ENCODE measurements around the gene DGUOK.
"Not testable (repeated sequence)": the region's sequence is repeated elsewhere in the genome, so short reads cannot be mapped to it uniquely, and the experiment has no call there.

DGUOK gene

GRCh38 chr2:73939419-73939818 is 12.7 kb downstream of the DGUOK start:
- Histone ChIP-seq H3K4me3 (ENCODE audit: low read depth in 1 of 2, low read length in 2 of 2) (no peak overlapping the region), H3K27ac (ENCODE audit: low read length) (no peak overlapping the region), H3K36me3 (ENCODE audit: control insufficient read depth in 1 of 2, insufficient read depth in 2 of 2, low read length in 2 of 2) (peaks cover 10 to 11% of the 10 kb centered on the region in 2 donors), H3K4me1 (ENCODE audit: control insufficient read depth in 1 of 2, insufficient read depth in 2 of 2, low read length in 2 of 2) (peaks cover 0 to 5% of the 10 kb centered on the region in 2 donors), H3K27me3 (ENCODE audit: low read depth, low read length) (no peaks in the 10 kb centered on the region), H3K9me3 (ENCODE audit: control insufficient read depth in 1 of 2, low read length in 2 of 2) (no peaks in the 10 kb centered on the region)

DNA sequence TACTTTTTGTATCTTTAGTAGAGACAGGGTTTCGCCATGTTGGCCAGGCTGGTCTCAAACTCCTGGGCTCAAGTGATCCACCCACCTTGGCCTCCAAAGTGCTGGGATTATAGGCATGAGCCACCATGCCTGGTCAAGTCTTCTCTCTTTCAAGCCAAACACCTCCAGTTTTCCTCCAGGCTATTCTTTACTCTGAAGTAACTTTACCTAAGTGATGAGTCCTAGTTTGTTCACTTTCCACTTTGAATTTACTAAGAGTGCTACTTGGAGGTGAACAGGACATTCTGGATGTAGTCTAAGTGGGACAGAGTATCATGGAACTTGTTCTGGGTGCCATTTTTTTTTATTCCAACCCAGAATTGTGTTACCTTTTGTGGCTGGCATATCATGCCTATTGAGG is 13.4 kb downstream of the DGUOK start:
- H3K27ac ChIP-seq (ENCODE audit: low read length); H3K4me3 ChIP-seq (ENCODE audit: low read depth in 1 of 2, low read length in 2 of 2); H3K27me3 ChIP-seq (ENCODE audit: low read depth, low read length); H3K9me3 ChIP-seq (ENCODE audit: control insufficient read depth in 1 of 2, low read length in 2 of 2); H3K4me1 ChIP-seq (ENCODE audit: control insufficient read depth in 1 of 2, insufficient read depth in 2 of 2, low read length in 2 of 2): not testable (repeated sequence)
- peaks cover 14 to 15% of the 10 kb centered on the region in 2 donors for H3K36me3 ChIP-seq (ENCODE audit: control insufficient read depth in 1 of 2, insufficient read depth in 2 of 2, low read length in 2 of 2)

GRCh38 chr2:73942664-73943063 is 16.0 kb downstream of the DGUOK start:
- H3K36me3 ChIP-seq (ENCODE audit: control insufficient read depth in 1 of 2, insufficient read depth in 2 of 2, low read length in 2 of 2): peaks cover 23 to 32% of the 10 kb centered on the region in 2 donors
- peaks cover 0 to 5% of the 10 kb centered on the region in 2 donors for H3K4me1 ChIP-seq (ENCODE audit: control insufficient read depth in 1 of 2, insufficient read depth in 2 of 2, low read length in 2 of 2)
- H3K27ac ChIP-seq (ENCODE audit: low read length): no peak overlapping the region
- no peak overlapping the region for H3K4me3 ChIP-seq (ENCODE audit: low read depth in 1 of 2, low read length in 2 of 2)
- H3K9me3 ChIP-seq (ENCODE audit: control insufficient read depth in 1 of 2, low read length in 2 of 2): no peaks in the 10 kb centered on the region
- no peaks in the 10 kb centered on the region for H3K27me3 ChIP-seq (ENCODE audit: low read depth, low read length)

- Histone ChIP-seq H3K27me3 (ENCODE audit: low read depth, low read length) (no peaks in the 10 kb centered on the region), H3K4me1 (ENCODE audit: control insufficient read depth in 1 of 2, insufficient read depth in 2 of 2, low read length in 2 of 2) (peaks cover 0 to 5% of the 10 kb centered on the region in 2 donors), H3K27ac (ENCODE audit: low read length) (no peak overlapping the region), H3K36me3 (ENCODE audit: control insufficient read depth in 1 of 2, insufficient read depth in 2 of 2, low read length in 2 of 2) (peaks cover 40 to 46% of the 10 kb centered on the region in 2 donors), H3K9me3 (ENCODE audit: control insufficient read depth in 1 of 2, low read length in 2 of 2) (no peaks in the 10 kb centered on the region), H3K4me3 (ENCODE audit: low read depth in 1 of 2, low read length in 2 of 2) (no peak overlapping the region)
Observed at GRCh38 chr2:73944714-73945113, 18.0 kb downstream of the DGUOK start.

DNA sequence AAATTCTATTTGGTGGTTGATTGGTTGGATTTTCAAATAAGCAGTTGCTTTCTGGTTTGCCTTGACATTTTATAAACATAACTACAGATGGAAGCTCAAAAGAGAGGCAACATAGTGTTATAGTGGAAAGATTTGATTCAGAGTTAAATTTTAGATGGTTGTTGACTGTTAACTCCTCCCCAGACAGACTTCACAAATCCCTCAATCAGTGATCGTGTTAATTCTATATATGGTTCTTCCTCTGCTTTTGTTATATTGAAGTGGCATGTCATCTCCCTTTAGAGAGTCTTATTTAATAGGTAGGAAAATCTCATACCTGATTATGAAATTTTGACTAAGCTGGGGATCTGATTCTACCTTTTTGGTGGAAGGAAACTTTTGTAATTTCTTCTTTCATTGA is 19.5 kb downstream of the DGUOK start:
- no peaks in the 10 kb centered on the region for H3K9me3 ChIP-seq (ENCODE audit: control insufficient read depth in 1 of 2, low read length in 2 of 2)
- no peak overlapping the region for H3K27ac ChIP-seq (ENCODE audit: low read length)
- peaks cover 53% of the 10 kb centered on the region in 2 donors for H3K36me3 ChIP-seq (ENCODE audit: control insufficient read depth in 1 of 2, insufficient read depth in 2 of 2, low read length in 2 of 2)
- no peaks in the 10 kb centered on the region for H3K27me3 ChIP-seq (ENCODE audit: low read depth, low read length)
- peaks cover 0 to 5% of the 10 kb centered on the region in 2 donors for H3K4me1 ChIP-seq (ENCODE audit: control insufficient read depth in 1 of 2, insufficient read depth in 2 of 2, low read length in 2 of 2)
- H3K4me3 ChIP-seq (ENCODE audit: low read depth in 1 of 2, low read length in 2 of 2): no peak overlapping the region

DNA sequence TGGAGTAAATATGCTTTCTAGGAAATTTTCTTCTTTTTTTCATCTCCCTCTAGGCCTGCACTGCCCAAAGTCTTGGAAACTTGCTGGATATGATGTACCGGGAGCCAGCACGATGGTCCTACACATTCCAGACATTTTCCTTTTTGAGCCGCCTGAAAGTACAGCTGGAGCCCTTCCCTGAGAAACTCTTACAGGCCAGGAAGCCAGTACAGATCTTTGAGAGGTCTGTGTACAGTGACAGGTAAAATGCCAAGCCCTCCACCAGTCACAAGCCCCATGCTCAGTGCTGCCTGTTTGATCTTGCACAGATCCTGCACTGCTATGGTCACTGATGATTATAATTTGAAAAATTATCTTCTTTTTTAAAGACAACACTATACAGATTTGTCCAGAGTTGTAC is 20.0 kb downstream of the DGUOK start:
- no peak overlapping the region for H3K4me3 ChIP-seq (ENCODE audit: low read depth in 1 of 2, low read length in 2 of 2)
- peaks cover 0 to 5% of the 10 kb centered on the region in 2 donors for H3K4me1 ChIP-seq (ENCODE audit: control insufficient read depth in 1 of 2, insufficient read depth in 2 of 2, low read length in 2 of 2)
- no peaks in the 10 kb centered on the region for H3K9me3 ChIP-seq (ENCODE audit: control insufficient read depth in 1 of 2, low read length in 2 of 2)
- H3K36me3 ChIP-seq (ENCODE audit: control insufficient read depth in 1 of 2, insufficient read depth in 2 of 2, low read length in 2 of 2): peaks cover 57 to 58% of the 10 kb centered on the region in 2 donors
- H3K27me3 ChIP-seq (ENCODE audit: low read depth, low read length): no peaks in the 10 kb centered on the region
- no peak overlapping the region for H3K27ac ChIP-seq (ENCODE audit: low read length)

- peaks cover 60% of the 10 kb centered on the region in 2 donors for H3K36me3 ChIP-seq (ENCODE audit: control insufficient read depth in 1 of 2, insufficient read depth in 2 of 2, low read length in 2 of 2)
Observed at GRCh38 chr2:73947412-73948018, 20.8 kb downstream of the DGUOK start.

DNA sequence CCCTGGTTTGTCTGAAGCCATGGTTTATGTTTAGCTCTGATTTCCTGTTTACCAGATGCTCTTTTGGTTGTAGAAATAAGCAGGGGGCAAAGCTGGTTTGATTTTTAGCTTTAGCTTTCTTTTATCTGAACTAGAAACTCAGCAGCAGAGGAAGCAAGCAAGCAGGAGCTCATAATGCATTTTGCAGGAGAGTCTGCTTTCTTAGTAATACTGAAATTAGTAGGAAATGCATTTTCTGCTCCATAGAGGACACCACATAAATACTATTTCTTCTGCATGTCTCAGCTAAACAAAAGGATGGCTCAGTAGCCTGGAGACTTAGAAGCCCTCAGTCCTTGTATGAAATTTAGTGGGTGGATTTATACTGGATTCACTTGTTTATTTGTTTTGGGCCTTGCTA is 23.1 kb downstream of the DGUOK start:
- Histone ChIP-seq H3K4me1 (ENCODE audit: control insufficient read depth in 1 of 2, insufficient read depth in 2 of 2, low read length in 2 of 2) (peaks cover 0 to 9% of the 10 kb centered on the region in 2 donors), H3K27me3 (ENCODE audit: low read depth, low read length) (no peaks in the 10 kb centered on the region), H3K36me3 (ENCODE audit: control insufficient read depth in 1 of 2, insufficient read depth in 2 of 2, low read length in 2 of 2) (peaks cover 55 to 67% of the 10 kb centered on the region in 2 donors), H3K9me3 (ENCODE audit: control insufficient read depth in 1 of 2, low read length in 2 of 2) (no peaks in the 10 kb centered on the region), H3K4me3 (ENCODE audit: low read depth in 1 of 2, low read length in 2 of 2) (no peak overlapping the region), H3K27ac (ENCODE audit: low read length) (no peak overlapping the region)

More at GRCh38 chr2:73947412-73948018, 20.8 kb downstream of the DGUOK start:
- H3K27ac ChIP-seq (ENCODE audit: low read length): no peak overlapping the region
- H3K27me3 ChIP-seq (ENCODE audit: low read depth, low read length): no peaks in the 10 kb centered on the region
- H3K4me1 ChIP-seq (ENCODE audit: control insufficient read depth in 1 of 2, insufficient read depth in 2 of 2, low read length in 2 of 2): peaks cover 0 to 5% of the 10 kb centered on the region in 2 donors
- H3K4me3 ChIP-seq (ENCODE audit: low read depth in 1 of 2, low read length in 2 of 2): no peak overlapping the region
- H3K9me3 ChIP-seq (ENCODE audit: control insufficient read depth in 1 of 2, low read length in 2 of 2): no peaks in the 10 kb centered on the region

DNA sequence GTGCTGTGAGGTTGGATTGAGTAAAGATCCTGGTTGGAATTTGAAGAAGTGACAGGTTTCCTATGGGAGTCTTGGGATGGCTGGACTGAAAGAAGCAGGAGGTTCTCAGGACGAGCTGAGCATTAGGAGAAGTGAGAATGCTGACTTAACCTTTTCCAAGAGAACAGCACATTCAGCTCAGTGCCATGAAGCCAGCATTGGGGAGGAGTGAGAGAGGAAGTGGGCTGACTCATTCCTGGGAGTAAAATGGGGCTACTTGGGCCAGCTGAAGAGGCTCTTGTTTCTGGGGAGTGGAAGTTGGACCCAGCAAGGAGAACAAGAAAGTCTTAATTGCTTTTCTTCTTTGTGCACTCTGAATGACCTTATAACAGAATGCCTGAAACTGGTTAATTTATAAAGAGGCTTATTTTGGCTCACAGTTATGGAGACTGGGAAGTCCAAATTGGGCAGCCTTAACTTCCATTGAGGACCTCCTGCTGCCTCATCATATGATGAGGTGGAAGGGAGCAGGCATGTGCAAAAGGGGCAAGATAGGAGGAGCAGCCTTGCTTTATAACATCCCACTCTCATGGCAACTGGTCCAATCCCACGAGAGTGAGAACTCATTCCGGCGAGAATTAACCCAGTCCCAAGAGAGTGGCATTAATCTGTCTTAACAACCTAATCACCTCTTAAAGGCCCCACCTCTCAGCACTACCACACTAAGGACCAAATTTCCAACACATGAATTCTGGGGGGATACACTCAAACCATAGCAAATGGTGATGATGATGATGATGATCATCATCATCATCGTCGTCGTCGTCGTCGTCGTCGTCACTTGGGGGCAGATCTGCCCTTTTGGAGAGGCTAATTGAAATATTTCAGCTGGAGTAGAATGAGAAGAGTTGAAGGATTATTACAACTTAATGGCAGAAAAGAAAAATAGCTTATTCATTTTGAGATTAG is 26.1 kb downstream of the DGUOK start:
- H3K27ac ChIP-seq (ENCODE audit: low read length): peak overlapping the region; percentile 41
- peaks cover 59 to 61% of the 10 kb centered on the region in 2 donors for H3K36me3 ChIP-seq (ENCODE audit: control insufficient read depth in 1 of 2, insufficient read depth in 2 of 2, low read length in 2 of 2)
- no peaks in the 10 kb centered on the region for H3K27me3 ChIP-seq (ENCODE audit: low read depth, low read length)
- H3K9me3 ChIP-seq (ENCODE audit: control insufficient read depth in 1 of 2, low read length in 2 of 2): no peaks in the 10 kb centered on the region
- H3K4me1 ChIP-seq (ENCODE audit: control insufficient read depth in 1 of 2, insufficient read depth in 2 of 2, low read length in 2 of 2): peaks cover 0 to 9% of the 10 kb centered on the region in 2 donors
- no peak overlapping the region for H3K4me3 ChIP-seq (ENCODE audit: low read depth in 1 of 2, low read length in 2 of 2)

GRCh38 chr2:73956218-73956865 is 29.7 kb downstream of the DGUOK start:
- Histone ChIP-seq H3K4me3 (ENCODE audit: low read depth in 1 of 2, low read length in 2 of 2) (no peak overlapping the region), H3K4me1 (ENCODE audit: control insufficient read depth in 1 of 2, insufficient read depth in 2 of 2, low read length in 2 of 2) (peaks cover 0 to 4% of the 10 kb centered on the region in 2 donors), H3K36me3 (ENCODE audit: control insufficient read depth in 1 of 2, insufficient read depth in 2 of 2, low read length in 2 of 2) (peaks cover 47 to 52% of the 10 kb centered on the region in 2 donors), H3K9me3 (ENCODE audit: control insufficient read depth in 1 of 2, low read length in 2 of 2) (no peaks in the 10 kb centered on the region), H3K27ac (ENCODE audit: low read length) (no peak overlapping the region), H3K27me3 (ENCODE audit: low read depth, low read length) (no peaks in the 10 kb centered on the region)

- no peak overlapping the region for H3K4me3 ChIP-seq (ENCODE audit: low read depth in 1 of 2, low read length in 2 of 2)
- H3K4me1 ChIP-seq (ENCODE audit: control insufficient read depth in 1 of 2, insufficient read depth in 2 of 2, low read length in 2 of 2): no peaks in the 10 kb centered on the region
- no peaks in the 10 kb centered on the region for H3K27me3 ChIP-seq (ENCODE audit: low read depth, low read length)
- H3K36me3 ChIP-seq (ENCODE audit: control insufficient read depth in 1 of 2, insufficient read depth in 2 of 2, low read length in 2 of 2): peaks cover 28 to 29% of the 10 kb centered on the region in 2 donors
- no peak overlapping the region for H3K27ac ChIP-seq (ENCODE audit: low read length)
- H3K9me3 ChIP-seq (ENCODE audit: control insufficient read depth in 1 of 2, low read length in 2 of 2): peaks cover 0 to 4% of the 10 kb centered on the region in 2 donors
Observed at GRCh38 chr2:73961274-73961673, 34.6 kb downstream of the DGUOK start.
